ENCODE data around the gene PDHX. TPM values are rescaled to one million over a fixed set of nuclear protein-coding genes. Genes with fewer than 3 reads are reported as not detected.

Gene PDHX
- total RNA-seq, 1 donor from 2014 or later = 40.3 TPM

- Mint-ChIP-seq H3K4me1 (ENCODE audit: unreplicated experiment) (no peaks in the 10 kb centered on the region), H3K36me3 (peaks cover 35% of the 10 kb centered on the region), H3K27me3 (no peaks in the 10 kb centered on the region), H3K4me3 (no peak overlapping the region), H3K27ac (no peak overlapping the region), H3K9me3 (peaks cover 20% of the 10 kb centered on the region)
- DNase-seq (ENCODE audit: extremely low spot score, unreplicated experiment) = no peak
- no peak for TF ChIP-seq CTCF (conservative IDR thresholded peaks at IDR 0.05)
These were observed 11.9 kb upstream of the PDHX start for GRCh38 chr11:34904421-34904955.

- Mint-ChIP-seq H3K4me3 (no peak overlapping the region), H3K27me3 (no peaks in the 10 kb centered on the region), H3K4me1 (ENCODE audit: unreplicated experiment) (no peaks in the 10 kb centered on the region), H3K27ac (no peak overlapping the region), H3K36me3 (peaks cover 26% of the 10 kb centered on the region), H3K9me3 (peaks cover 12% of the 10 kb centered on the region)
- no peak for DNase-seq (ENCODE audit: extremely low spot score, unreplicated experiment)
- no peak for TF ChIP-seq CTCF (conservative IDR thresholded peaks at IDR 0.05)
These were observed 10.8 kb upstream of the PDHX start for GRCh38 chr11:34905666-34906065.

GRCh38 chr11:34907934-34908593, 8.4 kb upstream of the PDHX start:
- no peaks in the 10 kb centered on the region for H3K27me3 Mint-ChIP-seq
- H3K27ac Mint-ChIP-seq = no peak overlapping the region
- no peak for DNase-seq (ENCODE audit: extremely low spot score, unreplicated experiment)
- peaks cover 12% of the 10 kb centered on the region for H3K9me3 Mint-ChIP-seq
- no peak overlapping the region for H3K4me3 Mint-ChIP-seq
- H3K4me1 Mint-ChIP-seq (ENCODE audit: unreplicated experiment) = no peaks in the 10 kb centered on the region
- no peak for TF ChIP-seq CTCF (conservative IDR thresholded peaks at IDR 0.05)
- H3K36me3 Mint-ChIP-seq = peaks cover 32% of the 10 kb centered on the region

- H3K4me1 Mint-ChIP-seq (ENCODE audit: unreplicated experiment) = no peaks in the 10 kb centered on the region
- TF ChIP-seq CTCF (conservative IDR thresholded peaks at IDR 0.05) = no peak
- no peak overlapping the region for H3K4me3 Mint-ChIP-seq
- no peak overlapping the region for H3K27ac Mint-ChIP-seq
- H3K27me3 Mint-ChIP-seq = no peaks in the 10 kb centered on the region
- H3K9me3 Mint-ChIP-seq = peaks cover 10% of the 10 kb centered on the region
- DNase-seq (ENCODE audit: extremely low spot score, unreplicated experiment) = no peak
- H3K36me3 Mint-ChIP-seq = peaks cover 31% of the 10 kb centered on the region
These were observed 7.0 kb upstream of the PDHX start for GRCh38 chr11:34909415-34909814.

- peaks cover 26% of the 10 kb centered on the region for H3K36me3 Mint-ChIP-seq
- H3K4me1 Mint-ChIP-seq (ENCODE audit: unreplicated experiment) = peaks cover under 1% of the 10 kb centered on the region
These were observed 6.5 kb upstream of the PDHX start for GRCh38 chr11:34909955-34910354.

More at GRCh38 chr11:34909955-34910354, 6.5 kb upstream of the PDHX start:
- Mint-ChIP-seq H3K27me3 (no peaks in the 10 kb centered on the region), H3K9me3 (peaks cover 5% of the 10 kb centered on the region), H3K4me3 (no peak overlapping the region), H3K27ac (no peak overlapping the region)
- no peak for DNase-seq (ENCODE audit: extremely low spot score, unreplicated experiment)
- TF ChIP-seq CTCF (conservative IDR thresholded peaks at IDR 0.05) = no peak
